ENCODE measurements around the gene LPAR1.

The LPAR1 gene

GRCh38 chr9:110936237-110936636, 102.0 kb downstream of the LPAR1 start:
- Histone ChIP-seq H3K9ac (ENCODE audit: low read depth, low read length, poor library complexity, severe bottlenecking) (no peak overlapping the region), H3K9me2 (replicated peaks; ENCODE audit: low read depth, low read length) (no peaks in the 10 kb centered on the region)

DNA sequence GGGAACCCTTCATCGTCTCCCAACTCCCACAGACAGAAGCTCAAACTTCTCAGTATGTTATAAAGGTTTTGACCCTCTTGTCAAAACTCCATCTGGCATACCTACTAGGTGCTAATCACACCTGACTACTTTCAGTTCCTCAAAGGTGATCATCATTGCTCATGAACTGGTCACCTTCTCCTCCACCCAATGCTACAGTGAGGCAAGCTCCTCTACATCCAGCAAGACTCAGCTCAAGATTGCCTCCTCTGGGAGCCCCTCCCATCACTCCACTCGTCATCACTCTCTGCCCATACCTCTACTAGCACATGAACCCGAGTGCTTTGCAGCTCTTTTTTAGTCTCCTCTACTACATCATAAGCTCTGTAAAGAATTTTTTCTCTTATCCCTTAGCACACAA, 102.4 kb downstream of the LPAR1 start:
- TF ChIP-seq EZH2phosphoT487 (IDR thresholded peaks at IDR 0.05; ENCODE audit: borderline replicate concordance) (no peak), CTCF (conservative IDR thresholded peaks at IDR 0.05; ENCODE audit: low read length) (no peak)
- Histone ChIP-seq H3K4me3 (ENCODE audit: low read length, poor library complexity, severe bottlenecking) (no peak overlapping the region), H3K27me3 (ENCODE audit: insufficient read depth, low read length, poor library complexity, severe bottlenecking) (no peaks in the 10 kb centered on the region), H3F3A (ENCODE audit: low read depth) (no peaks in the 10 kb centered on the region), H2AFZ (ENCODE audit: low read length) (no peak overlapping the region), H3K4me2 (ENCODE audit: low read depth, low read length, poor library complexity, severe bottlenecking) (no peak overlapping the region), H3K9me3 (ENCODE audit: insufficient read depth, low read depth, low read length) (no peaks in the 10 kb centered on the region), H4K20me1 (ENCODE audit: insufficient read depth, low read length, poor library complexity, severe bottlenecking) (no peaks in the 10 kb centered on the region), H3K9ac (ENCODE audit: low read depth, low read length, poor library complexity, severe bottlenecking) (no peak overlapping the region), H3K9me2 (replicated peaks; ENCODE audit: low read depth, low read length) (no peaks in the 10 kb centered on the region), H3K4me1 (ENCODE audit: insufficient read depth, low read length, poor library complexity, severe bottlenecking) (no peaks in the 10 kb centered on the region), H3K36me3 (ENCODE audit: insufficient read depth, low read length) (no peaks in the 10 kb centered on the region), H3K79me2 (ENCODE audit: insufficient read depth, low read length) (no peaks in the 10 kb centered on the region)

More at GRCh38 chr9:110936237-110936636, 102.0 kb downstream of the LPAR1 start:
- H3K9me3 ChIP-seq (ENCODE audit: insufficient read depth, low read depth, low read length) = no peaks in the 10 kb centered on the region
- H3K36me3 ChIP-seq (ENCODE audit: insufficient read depth, low read length) = no peaks in the 10 kb centered on the region
- no peak overlapping the region for H3K4me3 ChIP-seq (ENCODE audit: low read length, poor library complexity, severe bottlenecking)
- no peaks in the 10 kb centered on the region for H3F3A ChIP-seq (ENCODE audit: low read depth)
- TF ChIP-seq EZH2phosphoT487 (IDR thresholded peaks at IDR 0.05; ENCODE audit: borderline replicate concordance) = no peak
- TF ChIP-seq CTCF (conservative IDR thresholded peaks at IDR 0.05; ENCODE audit: low read length) = no peak
- no peaks in the 10 kb centered on the region for H3K79me2 ChIP-seq (ENCODE audit: insufficient read depth, low read length)
- H4K20me1 ChIP-seq (ENCODE audit: insufficient read depth, low read length, poor library complexity, severe bottlenecking) = no peaks in the 10 kb centered on the region
- no peak overlapping the region for H2AFZ ChIP-seq (ENCODE audit: low read length)
- H3K4me2 ChIP-seq (ENCODE audit: low read depth, low read length, poor library complexity, severe bottlenecking) = no peak overlapping the region
- H3K27me3 ChIP-seq (ENCODE audit: insufficient read depth, low read length, poor library complexity, severe bottlenecking) = no peaks in the 10 kb centered on the region
- no peaks in the 10 kb centered on the region for H3K4me1 ChIP-seq (ENCODE audit: insufficient read depth, low read length, poor library complexity, severe bottlenecking)

DNA sequence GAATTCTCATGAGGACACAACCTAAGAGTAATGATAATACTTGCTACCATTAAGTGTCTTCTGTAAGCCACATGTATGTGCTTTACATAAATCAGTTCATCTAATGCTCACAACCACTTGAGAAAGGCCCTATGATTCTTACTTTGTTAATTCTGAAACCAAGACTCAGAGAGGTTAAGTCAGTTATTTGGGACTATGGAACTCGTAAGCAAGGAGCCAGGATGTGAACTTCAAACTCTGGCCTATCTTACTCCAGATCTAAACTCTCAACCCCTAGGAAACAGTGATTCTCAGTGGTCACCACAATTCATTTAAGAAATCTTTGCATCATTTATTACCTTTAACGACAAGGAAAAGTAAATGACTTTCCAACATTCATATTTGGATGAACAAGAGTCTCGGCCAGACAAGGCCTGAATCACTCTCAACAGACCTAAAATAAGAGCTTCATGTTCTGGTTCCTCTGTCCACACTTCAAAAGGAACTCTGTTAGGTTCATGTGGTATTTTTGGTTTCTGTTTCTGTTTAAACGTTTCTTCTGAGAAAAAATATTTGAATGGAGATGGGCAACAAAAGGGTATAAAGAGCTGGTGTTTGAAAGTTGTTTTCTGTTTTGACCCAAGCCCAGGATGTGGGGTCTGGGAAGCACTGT, 104.8 kb downstream of the LPAR1 start:
- no peaks in the 10 kb centered on the region for H3F3A ChIP-seq (ENCODE audit: low read depth)

More for the DNA sequence above, 104.8 kb downstream of the LPAR1 start:
- H3K9me3 ChIP-seq (ENCODE audit: insufficient read depth, low read depth, low read length) = no peaks in the 10 kb centered on the region
- no peaks in the 10 kb centered on the region for H3K36me3 ChIP-seq (ENCODE audit: insufficient read depth, low read length)
- TF ChIP-seq CTCF (conservative IDR thresholded peaks at IDR 0.05; ENCODE audit: low read length) = no peak
- no peak for TF ChIP-seq EZH2phosphoT487 (IDR thresholded peaks at IDR 0.05; ENCODE audit: borderline replicate concordance)
- H3K9me2 ChIP-seq (replicated peaks; ENCODE audit: low read depth, low read length) = no peaks in the 10 kb centered on the region
- no peak overlapping the region for H2AFZ ChIP-seq (ENCODE audit: low read length)
- H3K4me3 ChIP-seq (ENCODE audit: low read length, poor library complexity, severe bottlenecking) = no peak overlapping the region
- no peaks in the 10 kb centered on the region for H3K79me2 ChIP-seq (ENCODE audit: insufficient read depth, low read length)
- no peaks in the 10 kb centered on the region for H3K4me1 ChIP-seq (ENCODE audit: insufficient read depth, low read length, poor library complexity, severe bottlenecking)
- no peaks in the 10 kb centered on the region for H3K27me3 ChIP-seq (ENCODE audit: insufficient read depth, low read length, poor library complexity, severe bottlenecking)
- no peaks in the 10 kb centered on the region for H4K20me1 ChIP-seq (ENCODE audit: insufficient read depth, low read length, poor library complexity, severe bottlenecking)
- no peak overlapping the region for H3K9ac ChIP-seq (ENCODE audit: low read depth, low read length, poor library complexity, severe bottlenecking)
- H3K4me2 ChIP-seq (ENCODE audit: low read depth, low read length, poor library complexity, severe bottlenecking) = no peak overlapping the region
